GM12875 (cell line): Measurements from ENCODE around the gene KCNK15.

Source experiments
- H3K4me3 ChIP-seq: one replicate; pipeline ENCODE4 v1.5.1; 2011; ENCODE audit warnings: low read depth, low read length, control low read depth
- TF ChIP-seq, protein P1 (sequence below): IDR thresholded peaks from 2 replicates; pipeline ENCODE4 v1.5.1; 2011; ENCODE audit warnings: low read depth, mild to moderate bottlenecking, control low read depth, inconsistent platforms, low read length, moderate library complexity, borderline replicate concordance; ENCODE audit not compliant: insufficient read depth

KCNK15 gene

DNA sequence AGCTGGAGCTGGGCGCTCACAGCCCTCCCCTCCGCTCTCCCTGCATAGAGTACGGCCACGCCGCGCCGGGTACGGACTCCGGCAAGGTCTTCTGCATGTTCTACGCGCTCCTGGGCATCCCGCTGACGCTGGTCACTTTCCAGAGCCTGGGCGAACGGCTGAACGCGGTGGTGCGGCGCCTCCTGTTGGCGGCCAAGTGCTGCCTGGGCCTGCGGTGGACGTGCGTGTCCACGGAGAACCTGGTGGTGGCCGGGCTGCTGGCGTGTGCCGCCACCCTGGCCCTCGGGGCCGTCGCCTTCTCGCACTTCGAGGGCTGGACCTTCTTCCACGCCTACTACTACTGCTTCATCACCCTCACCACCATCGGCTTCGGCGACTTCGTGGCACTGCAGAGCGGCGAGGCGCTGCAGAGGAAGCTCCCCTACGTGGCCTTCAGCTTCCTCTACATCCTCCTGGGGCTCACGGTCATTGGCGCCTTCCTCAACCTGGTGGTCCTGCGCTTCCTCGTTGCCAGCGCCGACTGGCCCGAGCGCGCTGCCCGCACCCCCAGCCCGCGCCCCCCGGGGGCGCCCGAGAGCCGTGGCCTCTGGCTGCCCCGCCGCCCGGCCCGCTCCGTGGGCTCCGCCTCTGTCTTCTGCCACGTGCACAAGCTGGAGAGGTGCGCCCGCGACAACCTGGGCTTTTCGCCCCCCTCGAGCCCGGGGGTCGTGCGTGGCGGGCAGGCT, 4.6 kb downstream of the KCNK15 start:
- H3K4me3 ChIP-seq: no peak overlapping the region
- TF ChIP-seq, protein P1, sequence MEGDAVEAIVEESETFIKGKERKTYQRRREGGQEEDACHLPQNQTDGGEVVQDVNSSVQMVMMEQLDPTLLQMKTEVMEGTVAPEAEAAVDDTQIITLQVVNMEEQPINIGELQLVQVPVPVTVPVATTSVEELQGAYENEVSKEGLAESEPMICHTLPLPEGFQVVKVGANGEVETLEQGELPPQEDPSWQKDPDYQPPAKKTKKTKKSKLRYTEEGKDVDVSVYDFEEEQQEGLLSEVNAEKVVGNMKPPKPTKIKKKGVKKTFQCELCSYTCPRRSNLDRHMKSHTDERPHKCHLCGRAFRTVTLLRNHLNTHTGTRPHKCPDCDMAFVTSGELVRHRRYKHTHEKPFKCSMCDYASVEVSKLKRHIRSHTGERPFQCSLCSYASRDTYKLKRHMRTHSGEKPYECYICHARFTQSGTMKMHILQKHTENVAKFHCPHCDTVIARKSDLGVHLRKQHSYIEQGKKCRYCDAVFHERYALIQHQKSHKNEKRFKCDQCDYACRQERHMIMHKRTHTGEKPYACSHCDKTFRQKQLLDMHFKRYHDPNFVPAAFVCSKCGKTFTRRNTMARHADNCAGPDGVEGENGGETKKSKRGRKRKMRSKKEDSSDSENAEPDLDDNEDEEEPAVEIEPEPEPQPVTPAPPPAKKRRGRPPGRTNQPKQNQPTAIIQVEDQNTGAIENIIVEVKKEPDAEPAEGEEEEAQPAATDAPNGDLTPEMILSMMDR: no peak

DNA sequence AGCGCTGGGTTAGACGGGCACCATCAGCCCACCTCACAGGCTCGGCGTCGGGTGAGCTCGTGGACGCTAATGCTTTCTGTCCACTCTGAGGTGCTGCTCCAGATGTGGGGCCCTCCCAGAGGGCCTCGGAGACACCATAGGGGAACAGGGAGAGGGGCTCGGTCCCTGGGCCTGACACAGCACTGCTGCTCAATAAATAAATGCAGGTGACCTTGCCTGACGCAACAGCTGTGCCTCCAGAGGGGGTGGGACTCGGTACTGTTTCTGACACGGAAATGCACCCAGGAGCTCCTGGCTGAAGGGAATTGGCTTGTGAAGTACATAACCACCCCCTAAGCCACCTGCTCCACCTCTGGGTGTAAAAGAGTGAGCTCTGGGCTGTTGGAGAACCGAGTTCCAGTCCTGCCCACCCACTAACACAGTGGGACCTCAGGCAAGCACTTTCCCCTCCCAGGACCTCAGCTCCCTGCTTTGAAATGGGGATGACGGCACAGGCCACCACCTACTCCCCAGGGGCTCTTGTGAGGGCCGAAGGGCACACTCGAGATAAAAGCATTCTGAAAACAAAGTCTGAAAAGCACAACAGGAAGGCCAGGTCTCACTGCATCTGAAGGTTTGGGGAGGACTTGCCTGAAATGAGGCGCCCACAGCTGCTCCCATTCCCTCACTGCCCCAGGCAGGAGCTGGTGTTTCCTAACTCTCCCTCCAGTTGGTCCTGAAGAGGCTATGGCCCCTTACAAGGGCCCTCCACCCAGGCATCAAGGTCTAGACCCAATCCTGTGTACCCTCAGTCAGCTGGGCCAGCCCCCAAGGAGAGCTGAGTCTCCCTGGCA, 6.7 kb downstream of the KCNK15 start:
- no peak overlapping the region for H3K4me3 ChIP-seq
- TF ChIP-seq, protein P1: no peak

DNA sequence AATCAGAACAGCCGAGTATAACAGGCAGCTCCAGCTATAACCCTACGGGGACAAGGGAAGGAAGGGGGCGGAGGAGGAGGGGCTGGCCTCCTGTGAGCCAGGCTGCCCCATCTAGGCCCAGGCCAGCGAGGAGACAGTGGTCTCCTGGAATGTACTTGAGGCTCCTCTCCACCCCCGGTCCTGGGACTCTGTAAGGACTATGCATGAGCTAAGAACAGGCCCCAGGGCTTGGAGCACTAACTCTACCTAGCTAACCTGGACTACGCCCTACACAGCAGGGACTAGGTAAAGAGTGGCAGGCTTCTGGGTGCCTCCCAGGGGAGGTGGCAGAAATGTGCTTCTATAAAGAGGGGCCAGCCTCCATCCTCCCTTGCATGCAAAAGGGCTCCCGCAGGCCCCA, 8.9 kb downstream of the KCNK15 start:
- H3K4me3 ChIP-seq: no peak overlapping the region
- TF ChIP-seq, protein P1: no peak

DNA sequence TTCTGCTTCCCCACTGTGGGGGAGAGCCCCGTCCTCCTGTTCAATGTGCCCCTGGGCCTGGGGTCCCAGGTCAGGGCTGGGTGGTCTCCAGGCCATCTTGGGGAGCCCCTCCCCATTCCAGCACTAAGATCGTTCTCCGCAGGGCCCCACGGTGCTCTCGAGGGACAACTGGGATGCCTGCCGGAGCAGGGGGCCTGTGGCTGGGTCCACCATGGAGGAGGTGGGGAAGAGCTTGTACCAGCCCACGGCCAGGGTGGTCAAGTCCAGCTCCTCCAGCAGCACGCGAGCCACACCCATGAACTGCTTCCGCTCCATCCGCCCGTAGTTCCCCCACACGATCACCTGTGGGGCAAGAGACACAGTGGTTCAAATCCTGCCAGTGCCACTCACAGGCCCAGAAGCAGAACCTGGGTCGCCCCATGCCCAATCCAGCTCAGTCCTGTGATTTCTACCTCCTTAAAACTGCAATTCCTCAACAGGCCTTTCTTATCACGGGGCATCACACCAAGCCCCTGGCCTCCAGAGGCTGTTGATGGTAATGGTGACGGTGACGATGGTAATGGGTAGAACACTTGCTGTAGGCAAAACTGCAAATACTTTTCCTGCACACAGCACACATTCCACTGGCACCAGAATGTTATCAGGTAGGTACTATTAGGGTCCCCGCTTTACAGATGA, 10.5 kb downstream of the KCNK15 start:
- TF ChIP-seq, protein P1: no peak
- H3K4me3 ChIP-seq: no peak overlapping the region

DNA sequence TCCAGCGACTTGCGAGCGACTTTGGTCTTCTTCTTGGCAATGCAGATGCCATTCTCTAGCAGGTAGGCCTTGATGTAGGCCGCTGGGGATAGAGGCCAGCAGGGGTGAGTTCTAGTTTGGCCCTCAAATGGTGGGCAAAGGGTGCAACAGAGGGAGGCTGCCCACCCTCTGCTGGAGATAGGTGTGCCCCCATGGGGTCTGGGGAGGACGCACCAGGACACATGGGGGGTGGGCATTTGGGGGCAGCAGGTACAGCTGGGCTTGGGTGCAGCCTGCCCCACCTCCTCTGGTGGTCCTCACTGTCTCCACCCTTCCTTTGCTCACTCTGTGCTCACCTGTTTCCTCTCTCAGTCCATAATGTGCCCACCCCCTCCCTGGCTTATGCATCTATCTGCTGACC, 11.3 kb downstream of the KCNK15 start:
- TF ChIP-seq, protein P1: no peak
- no peak overlapping the region for H3K4me3 ChIP-seq

DNA sequence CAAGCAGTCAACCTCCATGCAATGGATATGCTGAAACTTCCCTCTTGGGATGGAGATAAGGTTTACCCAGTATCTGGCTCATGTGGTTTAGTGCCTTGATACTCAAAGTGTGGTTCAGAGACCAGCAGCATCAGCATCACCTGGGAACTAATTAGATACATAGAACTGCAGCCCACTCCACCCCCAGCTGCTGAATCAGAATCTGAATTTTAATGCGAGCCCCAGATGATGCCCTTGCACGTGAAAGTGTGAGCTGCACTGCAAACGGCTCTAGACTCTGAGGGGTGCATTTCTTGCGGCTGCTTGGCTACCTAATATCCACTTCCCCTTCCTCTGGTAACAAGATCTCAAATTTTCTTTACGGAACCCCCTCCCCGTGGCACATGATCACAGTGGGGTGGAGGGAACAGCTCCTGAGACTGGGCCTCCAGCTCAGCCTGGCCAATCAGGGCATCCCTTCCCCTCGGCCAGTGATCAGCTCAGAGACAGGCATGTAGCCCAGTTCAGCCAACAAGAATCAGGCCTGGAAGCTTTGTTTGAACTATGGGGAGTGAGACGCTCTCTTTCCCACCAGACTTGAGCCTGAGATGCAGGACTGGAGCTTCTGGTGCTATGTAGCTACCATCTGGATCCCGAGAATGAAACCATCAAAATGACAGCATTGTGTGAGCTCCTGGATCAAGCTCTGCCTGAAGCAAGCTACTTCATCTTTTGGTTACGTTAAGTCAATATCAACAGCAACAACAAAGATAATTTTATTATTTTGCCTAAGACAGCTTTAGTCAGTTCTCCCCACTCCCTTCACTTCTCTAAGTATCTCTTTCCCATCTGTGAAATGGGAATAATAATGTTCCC, 12.8 kb downstream of the KCNK15 start:
- H3K4me3 ChIP-seq: no peak overlapping the region
- TF ChIP-seq, protein P1: no peak
